ENCODE results near the gene LHPP. TPM values are rescaled to one million over a fixed set of nuclear protein-coding genes. Genes with fewer than 3 reads are reported as not detected.
"Not testable (repeated sequence)": the region's sequence is repeated elsewhere in the genome, so short reads cannot be mapped to it uniquely, and the experiment has no call there.

LHPP gene
- total RNA-seq, 2 experiments from 2014 or later, result 17.6 to 20.7 TPM

DNA sequence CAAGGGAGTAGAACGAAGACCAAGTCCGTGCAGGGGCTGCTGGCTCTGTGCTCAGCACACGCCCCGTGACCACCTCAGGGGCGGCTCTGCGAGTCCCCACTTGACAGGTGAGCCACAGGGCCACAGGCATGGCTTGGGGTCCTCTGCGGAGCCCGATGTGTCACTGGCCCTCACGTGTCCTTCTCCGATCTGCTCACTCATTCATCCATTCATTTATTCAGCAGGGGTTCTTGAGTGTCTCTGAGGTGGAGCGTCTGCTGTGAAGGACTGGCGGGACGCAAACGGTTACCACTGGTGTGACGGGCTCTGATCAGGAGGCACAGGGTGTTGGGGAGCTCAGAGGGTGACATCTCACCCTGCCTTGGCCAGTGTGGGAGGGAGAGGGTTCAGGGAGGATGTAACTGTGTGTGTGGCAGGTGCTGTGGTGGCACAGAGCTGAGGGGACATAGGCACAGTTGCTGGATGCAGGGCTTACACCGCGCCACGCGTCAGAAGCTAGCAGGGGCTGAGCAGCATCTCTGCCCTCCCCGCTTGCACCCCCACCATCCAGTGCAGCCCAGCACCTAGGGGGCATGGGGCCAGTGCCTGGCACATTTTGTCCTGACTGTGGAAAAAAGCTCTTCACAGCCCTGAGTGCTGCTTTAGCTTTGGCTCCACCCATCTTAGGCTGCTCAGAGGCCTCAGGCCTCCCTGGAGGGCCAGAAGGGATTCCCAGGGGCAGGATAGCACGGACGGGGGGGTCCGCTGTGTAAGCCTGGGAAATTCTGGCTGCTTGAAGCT is 116.8 kb downstream of the LHPP start:
- Mint-ChIP-seq H3K27me3 (no peaks in the 10 kb centered on the region), H3K4me1 (no peaks in the 10 kb centered on the region), H3K27ac (no peak overlapping the region), H3K36me3 (ENCODE audit: low read depth) (no peaks in the 10 kb centered on the region), H3K4me3 (no peak overlapping the region), H3K9me3 (no peaks in the 10 kb centered on the region)
- POLR2A ChIA-PET, result no interaction called here
- DNase-seq, result no peak
- CTCF ChIA-PET, result no interaction called here

DNA sequence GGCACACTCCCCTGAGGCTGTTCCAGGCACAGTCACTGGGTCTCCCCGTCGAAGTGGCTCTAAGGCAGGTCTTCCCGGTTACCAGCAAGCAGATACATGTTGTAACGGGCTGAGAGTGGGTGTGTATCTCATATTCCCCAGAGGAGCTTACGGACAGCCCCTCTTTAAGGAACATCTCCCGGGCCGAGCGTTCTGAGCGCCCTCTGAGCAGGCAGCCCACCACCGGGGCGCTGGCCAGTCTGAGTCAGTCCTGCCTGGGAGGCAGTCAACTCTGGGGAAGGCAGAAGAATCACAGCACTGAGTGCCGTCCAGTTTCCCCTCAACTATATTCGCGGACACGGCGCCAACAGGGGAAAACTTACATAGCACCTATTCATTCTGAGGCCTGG is 117.4 kb downstream of the LHPP start:
- ChIA-PET POLR2A (no interaction called here), CTCF (no interaction called here)
- no peak for DNase-seq
- Mint-ChIP-seq H3K27me3 (no peaks in the 10 kb centered on the region), H3K27ac (no peak overlapping the region), H3K36me3 (ENCODE audit: low read depth) (no peaks in the 10 kb centered on the region), H3K4me1 (no peaks in the 10 kb centered on the region), H3K9me3 (no peaks in the 10 kb centered on the region), H3K4me3 (no peak overlapping the region)

DNA sequence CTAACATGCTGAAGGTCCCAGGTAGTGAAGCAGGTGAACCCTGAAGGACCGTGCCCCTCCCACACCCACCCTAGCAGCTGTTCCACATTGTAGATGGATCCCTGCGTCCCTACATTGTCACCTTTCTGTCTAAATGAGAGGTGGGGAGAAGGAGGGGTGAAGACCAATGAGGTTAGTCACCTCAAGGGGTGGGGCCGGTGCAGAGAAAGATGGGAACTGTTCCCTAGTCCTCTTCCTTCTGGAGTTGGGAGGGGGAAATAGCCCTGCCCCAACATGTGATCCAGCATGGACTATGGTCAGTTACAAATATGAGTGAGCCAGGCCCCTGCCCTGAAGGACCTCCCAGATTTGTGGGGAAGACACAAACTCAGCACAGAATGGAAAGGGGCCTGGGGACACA is 124.5 kb downstream of the LHPP start:
- POLR2A ChIA-PET, result interaction anchor here (0.9 kb wide), 1 partner anchor 22 kb away, joined by 3 read pairs; no protein-coding TSS in a partner anchor
- Mint-ChIP-seq H3K27ac (no peak overlapping the region), H3K4me3 (no peak overlapping the region), H3K4me1 (no peaks in the 10 kb centered on the region), H3K9me3 (no peaks in the 10 kb centered on the region), H3K36me3 (ENCODE audit: low read depth) (no peaks in the 10 kb centered on the region), H3K27me3 (peaks cover 1% of the 10 kb centered on the region)
- no peak for DNase-seq
- CTCF ChIA-PET, result no interaction called here

DNA sequence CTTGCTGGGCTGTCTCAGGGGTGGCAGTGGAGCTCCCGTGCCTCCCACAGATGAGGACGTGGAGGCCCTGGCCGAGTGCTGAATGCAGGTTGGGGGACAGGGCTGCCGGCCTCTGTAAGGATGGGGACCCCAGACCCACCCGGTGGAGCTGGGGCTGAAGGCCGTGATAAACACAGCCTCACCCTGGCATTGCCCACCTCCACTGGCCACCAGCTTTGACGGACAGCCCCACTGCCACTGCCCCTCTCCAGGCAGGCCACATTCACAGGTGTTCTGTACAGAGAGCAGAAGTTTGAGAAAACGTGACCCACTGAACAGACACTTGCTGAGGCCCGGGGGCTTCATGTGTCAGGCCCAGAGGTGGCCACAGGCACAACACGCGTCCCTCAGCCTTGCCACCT is 126.2 kb downstream of the LHPP start:
- DNase-seq, result no peak
- Mint-ChIP-seq H3K27me3 (peaks cover 1% of the 10 kb centered on the region), H3K27ac (no peak overlapping the region), H3K4me3 (no peak overlapping the region), H3K4me1 (no peaks in the 10 kb centered on the region), H3K36me3 (ENCODE audit: low read depth) (no peaks in the 10 kb centered on the region), H3K9me3 (no peaks in the 10 kb centered on the region)
- ChIA-PET CTCF (no interaction called here), POLR2A (no interaction called here)

DNA sequence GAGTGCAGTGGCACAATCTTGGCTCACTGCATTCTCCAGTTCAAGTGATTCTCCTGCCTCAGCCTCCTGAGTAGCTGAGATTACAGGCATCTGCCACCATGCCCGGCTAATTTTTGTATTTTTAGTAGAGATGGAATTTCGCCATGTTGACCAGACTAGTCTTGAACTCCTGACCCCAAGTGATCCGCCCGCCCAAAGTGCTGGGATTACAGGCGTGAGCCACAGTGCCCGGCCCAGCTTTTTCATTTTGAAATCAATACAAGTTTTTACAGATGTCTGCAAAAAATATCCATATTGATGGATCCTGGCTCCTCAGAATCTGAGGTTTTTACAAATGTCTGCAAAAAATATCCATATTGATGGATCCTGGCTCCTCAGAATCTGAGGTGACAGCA is 126.7 kb downstream of the LHPP start:
- DNase-seq, result not testable (repeated sequence)

DNA sequence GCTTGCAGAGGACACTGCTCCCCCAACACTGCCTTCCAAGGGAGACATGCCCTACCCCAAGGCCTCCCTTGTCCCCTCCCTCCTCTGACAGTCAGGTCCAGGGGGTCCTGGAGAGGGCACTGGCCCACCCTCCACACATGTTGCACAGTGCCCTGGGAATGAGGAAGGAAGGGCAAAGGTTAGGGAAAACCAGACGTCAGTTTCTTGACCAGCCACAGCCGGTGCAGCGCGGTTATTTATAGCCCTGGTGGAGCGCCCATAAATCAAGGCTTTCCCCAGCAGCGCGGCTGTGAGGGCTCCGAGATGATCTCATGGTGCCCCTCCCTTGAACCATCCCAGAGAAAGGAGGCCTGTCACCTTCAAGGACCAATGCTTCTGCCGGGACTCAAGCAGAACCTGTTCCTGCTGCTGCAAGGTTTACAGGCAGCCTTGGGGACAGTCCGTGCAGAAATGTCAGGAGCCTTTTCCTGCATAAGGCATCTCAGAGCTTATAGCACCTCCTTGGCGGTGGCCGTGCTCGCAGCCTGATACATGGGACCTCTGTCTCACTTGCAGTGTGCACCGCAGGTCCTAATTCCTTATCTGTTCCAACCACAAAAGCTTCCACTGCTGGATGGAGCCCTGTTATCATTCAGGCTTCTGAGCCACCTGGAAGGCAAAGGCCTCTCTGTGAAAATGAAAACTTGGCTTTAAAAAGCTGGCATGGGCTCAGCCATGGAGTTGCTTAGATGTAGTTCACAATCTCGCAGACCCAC is 127.3 kb downstream of the LHPP start:
- ChIA-PET CTCF (no interaction called here), POLR2A (no interaction called here)
- H3K36me3 Mint-ChIP-seq (ENCODE audit: low read depth), result no peaks in the 10 kb centered on the region
- H3K4me3 Mint-ChIP-seq, result no peak overlapping the region
- H3K27ac Mint-ChIP-seq, result no peak overlapping the region
- H3K9me3 Mint-ChIP-seq, result no peaks in the 10 kb centered on the region
- DNase-seq, result no peak
- no peaks in the 10 kb centered on the region for H3K4me1 Mint-ChIP-seq
- H3K27me3 Mint-ChIP-seq, result peaks cover 1% of the 10 kb centered on the region

More for the DNA sequence above, 126.7 kb downstream of the LHPP start:
- H3K4me1 Mint-ChIP-seq; POLR2A ChIA-PET; H3K4me3 Mint-ChIP-seq; H3K27me3 Mint-ChIP-seq; H3K36me3 Mint-ChIP-seq (ENCODE audit: low read depth); CTCF ChIA-PET; H3K27ac Mint-ChIP-seq; H3K9me3 Mint-ChIP-seq: not testable (repeated sequence)

DNA sequence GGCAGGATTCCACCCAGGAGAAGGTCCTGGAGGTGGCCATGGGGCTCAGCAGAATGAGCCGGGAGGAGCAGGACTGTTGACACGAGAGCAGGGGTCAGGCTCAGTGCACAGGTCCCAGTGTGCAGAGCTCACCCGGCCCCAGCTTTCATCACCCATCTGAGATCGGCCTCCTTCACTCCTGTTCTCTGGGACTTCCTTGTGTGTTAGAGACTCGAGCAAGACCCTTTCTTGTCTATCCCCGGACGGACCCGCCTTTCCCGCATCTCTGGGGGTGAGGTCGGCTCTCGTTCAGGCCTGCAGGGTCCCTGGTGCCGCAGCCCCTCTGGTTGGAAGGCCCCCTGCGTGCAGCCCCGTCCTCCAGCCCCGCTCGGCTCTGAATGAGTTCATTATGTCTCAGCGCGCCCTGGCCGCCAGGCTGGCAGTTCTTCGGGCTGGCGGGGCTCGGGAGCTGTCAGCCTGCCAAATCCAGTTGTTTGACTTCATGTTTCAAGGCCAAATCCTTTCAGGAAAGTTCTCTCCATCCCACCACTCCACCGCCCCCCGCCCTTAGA is 127.9 kb downstream of the LHPP start:
- ChIA-PET POLR2A (no interaction called here), CTCF (no interaction called here)
- H3K9me3 Mint-ChIP-seq, result no peaks in the 10 kb centered on the region
- no peak for DNase-seq
- no peak overlapping the region for H3K4me3 Mint-ChIP-seq
- H3K36me3 Mint-ChIP-seq (ENCODE audit: low read depth), result no peaks in the 10 kb centered on the region
- peaks cover 1% of the 10 kb centered on the region for H3K27me3 Mint-ChIP-seq
- H3K27ac Mint-ChIP-seq, result no peak overlapping the region
- H3K4me1 Mint-ChIP-seq, result no peaks in the 10 kb centered on the region

DNA sequence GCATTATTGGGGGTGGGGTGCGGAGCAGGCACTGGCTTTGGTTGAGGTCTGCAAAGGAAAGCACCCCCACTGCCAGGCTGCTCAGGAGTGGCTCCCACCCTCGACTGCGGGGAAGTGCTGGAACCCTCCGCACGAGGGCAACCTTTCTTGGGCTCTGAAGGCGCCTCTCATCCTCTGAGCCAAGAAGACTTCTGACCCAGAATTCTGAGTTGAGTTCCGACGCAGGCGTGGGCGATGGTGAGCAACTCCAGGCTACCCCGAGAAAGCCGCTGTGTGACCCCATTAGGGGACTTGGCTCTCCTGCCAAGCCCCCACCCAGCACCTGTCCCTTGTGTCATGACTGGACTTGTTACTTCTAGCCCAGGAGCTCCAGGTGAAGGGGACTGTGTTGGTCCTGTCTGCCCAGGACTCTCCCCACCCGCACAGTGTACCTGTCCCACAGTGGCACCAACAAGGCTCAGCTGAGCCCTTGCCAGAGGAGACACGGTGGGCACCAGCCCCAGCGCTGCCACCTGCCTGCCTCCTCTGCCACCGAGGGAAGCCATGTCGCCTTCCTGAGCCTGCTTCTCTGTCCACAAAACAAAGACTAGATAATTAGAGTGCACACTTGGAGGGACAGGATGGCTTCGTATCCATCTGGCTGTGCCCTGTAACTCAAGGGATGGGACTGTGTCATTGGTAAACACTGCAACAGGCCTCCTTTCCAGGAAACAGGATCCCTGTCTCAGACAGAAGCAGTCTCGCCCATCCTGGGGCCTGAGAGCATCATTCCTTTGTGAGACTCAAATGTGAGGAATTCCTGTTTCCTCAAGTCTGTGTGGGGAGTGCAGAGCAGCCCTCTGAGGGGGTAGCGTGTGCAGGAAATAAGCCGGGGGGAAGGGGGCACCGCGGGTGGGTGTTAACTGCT is 128.8 kb downstream of the LHPP start:
- Mint-ChIP-seq H3K27me3 (peaks cover 1% of the 10 kb centered on the region), H3K4me1 (no peaks in the 10 kb centered on the region), H3K36me3 (ENCODE audit: low read depth) (no peaks in the 10 kb centered on the region), H3K27ac (no peak overlapping the region), H3K9me3 (no peaks in the 10 kb centered on the region), H3K4me3 (no peak overlapping the region)
- CTCF ChIA-PET, result no interaction called here
- POLR2A ChIA-PET, result no interaction called here
- no peak for DNase-seq

DNA sequence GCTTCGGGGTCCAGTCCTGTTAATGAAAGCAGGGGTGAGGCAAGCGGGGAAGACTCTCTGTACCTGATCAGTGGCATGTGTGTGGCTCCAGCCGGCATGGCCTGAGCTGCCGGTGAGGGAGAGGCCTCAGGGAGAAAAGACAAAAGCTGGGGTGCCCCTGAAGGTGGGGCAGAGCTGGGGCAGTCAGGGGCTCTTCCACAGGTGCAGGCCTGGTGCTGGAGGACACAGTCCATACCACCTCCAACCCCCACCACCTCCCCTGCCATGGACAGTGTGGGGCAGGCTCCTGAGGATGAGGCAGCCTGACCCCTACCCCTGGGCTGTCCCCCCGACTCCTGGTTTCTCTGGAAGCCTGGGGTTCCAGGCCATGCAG is 129.5 kb downstream of the LHPP start:
- Mint-ChIP-seq H3K27ac (no peak overlapping the region), H3K9me3 (no peaks in the 10 kb centered on the region), H3K4me3 (no peak overlapping the region), H3K36me3 (ENCODE audit: low read depth) (no peaks in the 10 kb centered on the region), H3K27me3 (peaks cover 1% of the 10 kb centered on the region), H3K4me1 (no peaks in the 10 kb centered on the region)
- DNase-seq, result no peak
- CTCF ChIA-PET, result no interaction called here
- POLR2A ChIA-PET, result no interaction called here

DNA sequence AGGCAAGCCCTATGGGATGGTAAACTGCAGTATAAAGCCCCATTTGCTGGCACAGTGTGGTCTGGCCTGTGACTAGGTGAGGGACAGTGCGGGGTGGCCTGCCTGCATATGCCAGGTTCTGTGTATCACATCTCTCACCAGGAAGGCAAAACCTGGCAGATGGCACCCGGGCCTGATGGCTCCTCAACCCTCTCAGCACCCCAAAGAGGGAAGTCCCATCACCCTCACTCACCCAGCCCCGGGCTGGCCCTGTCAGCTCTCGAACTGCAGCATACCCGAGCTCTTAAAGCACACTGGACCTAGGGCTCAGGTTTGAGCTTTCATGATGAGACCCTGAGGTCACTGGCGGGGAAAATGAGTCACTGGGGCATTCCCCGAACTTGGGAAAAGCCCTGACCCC is 130.5 kb downstream of the LHPP start:
- Mint-ChIP-seq H3K36me3 (ENCODE audit: low read depth) (no peaks in the 10 kb centered on the region), H3K27ac (no peak overlapping the region), H3K27me3 (peaks cover 1% of the 10 kb centered on the region), H3K4me3 (no peak overlapping the region), H3K9me3 (no peaks in the 10 kb centered on the region), H3K4me1 (no peaks in the 10 kb centered on the region)
- ChIA-PET POLR2A (no interaction called here), CTCF (no interaction called here)
- DNase-seq, result no peak

DNA sequence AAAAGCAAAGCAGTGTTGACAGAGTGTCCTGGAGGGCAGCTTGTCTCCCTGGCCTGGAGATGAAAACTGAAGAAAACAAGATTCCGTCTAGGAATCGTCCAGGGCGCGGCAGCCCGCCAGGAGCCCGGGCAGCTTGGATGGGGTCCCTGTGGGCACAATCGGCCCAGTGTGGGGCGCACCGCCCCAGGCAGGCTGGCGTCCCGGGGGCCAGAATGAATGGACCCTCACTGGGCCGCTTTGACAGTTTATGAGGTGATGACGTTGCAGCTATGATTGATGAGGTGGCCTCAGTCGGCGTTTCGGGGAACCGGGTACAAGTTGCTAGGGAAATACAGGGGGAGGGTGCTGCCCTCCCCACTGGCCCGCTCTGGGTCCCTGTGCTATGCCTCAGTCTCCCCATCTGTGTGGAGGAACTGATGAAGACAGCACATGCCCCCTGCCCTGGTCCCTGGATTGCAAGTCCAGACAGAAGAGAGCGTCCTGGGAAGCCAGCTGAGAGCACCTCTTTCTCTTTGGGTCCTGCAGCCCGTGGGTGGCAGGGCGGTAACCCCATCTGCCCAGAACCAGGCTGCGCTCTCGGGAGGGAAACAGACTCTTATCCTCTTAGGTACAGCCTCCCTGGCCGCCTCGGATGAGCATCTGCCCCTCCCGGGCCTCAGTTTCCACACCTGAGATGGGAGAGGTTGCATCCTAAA is 131.3 kb downstream of the LHPP start:
- ChIA-PET POLR2A (interaction anchor here (0.6 kb wide), 1 partner anchor 424 kb away, joined by 3 read pairs; no protein-coding TSS in a partner anchor), CTCF (no interaction called here)
- Mint-ChIP-seq H3K9me3 (no peaks in the 10 kb centered on the region), H3K4me1 (no peaks in the 10 kb centered on the region), H3K4me3 (no peak overlapping the region), H3K27me3 (peaks cover 1% of the 10 kb centered on the region), H3K27ac (no peak overlapping the region), H3K36me3 (ENCODE audit: low read depth) (no peaks in the 10 kb centered on the region)
- DNase-seq, result no peak

DNA sequence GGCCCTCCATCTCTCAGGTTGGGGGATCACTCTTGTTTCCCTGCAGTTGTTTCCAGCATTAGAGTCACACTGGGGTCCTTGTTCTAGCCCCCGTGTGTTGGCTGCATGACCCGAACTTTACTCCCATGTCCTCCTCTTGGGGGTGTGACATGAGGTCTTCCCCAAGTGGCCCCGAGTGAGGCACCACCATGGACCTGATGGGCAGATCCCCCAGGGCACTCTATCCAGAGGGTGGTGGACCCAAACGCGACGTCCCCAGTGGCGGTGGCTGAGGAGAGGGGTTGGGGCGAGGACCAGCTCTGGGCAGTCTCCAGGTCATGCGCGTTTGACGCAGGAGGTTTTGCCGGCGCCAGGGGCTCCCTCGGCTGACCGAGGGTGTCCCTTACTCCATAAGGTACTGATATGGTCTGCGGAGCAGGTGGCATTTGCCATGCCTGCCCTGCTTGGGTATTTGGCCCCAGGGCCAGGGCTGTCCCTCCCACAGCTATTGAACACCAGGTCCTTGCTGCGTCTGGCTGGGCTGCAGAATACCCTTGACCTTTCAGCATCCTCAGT is 131.9 kb downstream of the LHPP start:
- ChIA-PET CTCF (no interaction called here), POLR2A (interaction anchor here (0.6 kb wide), 1 partner anchor 423 kb away, joined by 3 read pairs; no protein-coding TSS in a partner anchor)
- H3K27me3 Mint-ChIP-seq, result peaks cover 1% of the 10 kb centered on the region
- H3K4me3 Mint-ChIP-seq, result no peak overlapping the region
- no peaks in the 10 kb centered on the region for H3K36me3 Mint-ChIP-seq (ENCODE audit: low read depth)
- DNase-seq, result no peak
- H3K9me3 Mint-ChIP-seq, result no peaks in the 10 kb centered on the region
- H3K27ac Mint-ChIP-seq, result no peak overlapping the region
- H3K4me1 Mint-ChIP-seq, result no peaks in the 10 kb centered on the region
